Measurements from ENCODE around the gene ZDHHC3. TPM values are rescaled to one million over a fixed set of nuclear protein-coding genes. Genes with fewer than 3 reads are reported as not detected.

ZDHHC3 gene
- total RNA-seq, 5 donors from 2014 or later (not counting 1 experiment from before 2014, with no cell fraction given) = 38.8 to 53.9 (median 44.5) TPM

DNA sequence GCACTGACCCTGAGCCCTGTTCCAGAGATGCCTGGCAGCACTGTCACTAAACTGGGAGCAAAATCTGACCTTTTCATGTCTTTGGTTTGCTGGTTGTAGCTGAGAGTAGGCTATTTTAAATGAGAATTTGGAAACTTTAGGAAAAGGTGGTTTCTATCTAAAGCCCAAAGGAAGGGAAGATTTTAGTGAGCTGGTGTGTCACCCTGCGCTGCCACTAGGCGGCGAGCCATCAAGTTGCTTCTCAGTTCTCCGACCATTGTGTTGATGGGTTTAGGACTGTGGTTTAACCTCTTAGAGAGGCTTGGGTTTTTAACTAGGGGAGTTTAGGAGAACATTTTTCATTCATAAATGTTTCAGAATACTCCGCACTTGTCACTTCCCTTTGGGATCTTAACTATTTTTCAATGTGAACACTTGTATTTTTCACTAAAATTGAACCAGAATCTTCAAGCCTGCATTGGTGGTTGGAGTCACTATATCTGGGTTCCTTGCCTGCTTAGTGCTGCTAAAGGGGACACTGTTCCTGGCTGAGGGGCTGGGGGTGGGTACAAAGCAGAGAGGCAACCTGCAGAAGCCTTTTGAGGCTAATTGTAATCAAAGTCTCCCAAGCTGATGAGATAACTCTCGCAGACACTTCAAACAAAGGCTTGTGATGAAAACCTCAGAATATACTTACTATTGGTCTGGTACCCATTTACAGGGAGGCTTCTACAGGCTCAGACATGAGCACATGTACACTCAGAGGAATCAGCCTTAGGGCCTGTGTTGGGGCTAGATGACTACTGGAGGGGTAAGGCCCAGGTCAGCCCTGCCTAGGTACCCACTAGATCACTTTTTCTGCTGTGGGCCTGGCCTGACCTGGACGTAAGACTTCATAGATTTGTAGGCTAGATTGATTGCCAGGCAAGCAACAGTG lies 16.8 kb upstream of the ZDHHC3 start:
- Mint-ChIP-seq H3K27me3 (no peaks in the 10 kb centered on the region), H3K9me3 (no peaks in the 10 kb centered on the region), H3K27ac (peak overlapping the region; percentile 61 to 69), H3K4me1 (peaks cover 55 to 81% (median 76%) of the 10 kb centered on the region in 3 donors), H3K4me3 (peak overlapping the region in 1 of 3 donors; percentile 19), H3K36me3 (peaks cover 57% of the 10 kb centered on the region)
- ATAC-seq (replicated peaks in 1 of 4) (peak in 3 of 4 experiments; percentile 29 to 44 (median 31)), DNase-seq (peak in 7 of 35 experiments; percentile 6 to 42 (median 14))
- peaks cover 3 to 67% of the 10 kb centered on the region in 2 donors for H3K36me3 ChIP-seq (ENCODE audit: control insufficient read depth in 2 of 2, extremely low read depth in 1 of 2, insufficient read depth in 1 of 2, low read length in 1 of 2)
- H3K4me3 ChIP-seq (ENCODE audit: control insufficient read depth in 1 of 2, extremely low read depth in 1 of 2, low read length in 1 of 2) = no peak overlapping the region
- peaks cover 22 to 46% of the 10 kb centered on the region in 2 experiments for H3K4me1 ChIP-seq (ENCODE audit: control insufficient read depth in 1 of 2, extremely low read depth in 1 of 2, insufficient read depth in 2 of 2, low read length in 2 of 2)
- ChIA-PET POLR2A (interaction anchor here in 1 of 2 donors (0.6 kb wide), 1 partner anchor 1083 kb away, joined by 3 read pairs; no protein-coding TSS in a partner anchor), CTCF (interaction anchor here (1.0 to 1.4 kb wide), 4 partner anchors 10 to 18 kb away, joined by 3 read pairs; no protein-coding TSS in a partner anchor)
- H3K27me3 ChIP-seq (replicated peaks in 1 of 2; ENCODE audit: control insufficient read depth in 2 of 2, extremely low read depth in 1 of 2, insufficient read depth in 2 of 2, low read length in 1 of 2) = no peaks in the 10 kb centered on the region
- 86% methylated on average over 4 of the region's 7 CpGs for WGBS (ENCODE audit: insufficient coverage)
- no peaks in the 10 kb centered on the region for H3K9me3 ChIP-seq
- no peak overlapping the region for H3K27ac ChIP-seq (ENCODE audit: low read length)

DNA sequence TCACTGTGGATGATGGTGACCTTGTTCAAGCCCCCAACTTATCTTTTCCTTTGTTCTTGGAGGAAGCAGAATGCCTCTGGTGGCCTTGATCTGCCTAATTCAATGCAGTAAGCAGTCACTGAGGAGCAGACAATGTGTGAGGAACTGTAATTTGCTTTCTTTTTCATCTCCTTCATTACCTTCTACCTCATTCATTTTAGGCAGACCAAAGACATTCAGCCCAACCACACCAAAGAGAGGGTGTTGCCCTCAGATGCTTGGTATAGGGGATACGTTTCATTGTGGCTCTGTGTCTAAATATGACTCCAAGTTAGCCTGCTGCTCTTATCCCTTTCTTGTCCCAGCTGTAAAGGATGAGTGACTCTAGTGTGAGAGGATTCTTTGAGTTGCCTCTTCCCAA lies 15.4 kb upstream of the ZDHHC3 start:
- H3K27ac Mint-ChIP-seq = peak overlapping the region; percentile 53 to 78
- no peaks in the 10 kb centered on the region for H3K27me3 ChIP-seq (replicated peaks in 1 of 2; ENCODE audit: control insufficient read depth in 2 of 2, extremely low read depth in 1 of 2, insufficient read depth in 2 of 2, low read length in 1 of 2)
- no peaks in the 10 kb centered on the region for H3K9me3 ChIP-seq
- POLR2A ChIA-PET = interaction anchor here in 1 of 2 donors (0.5 kb wide), 1 partner anchor 11 kb away, joined by 3 read pairs; no protein-coding TSS in a partner anchor
- H3K4me3 ChIP-seq (ENCODE audit: control insufficient read depth in 1 of 2, extremely low read depth in 1 of 2, low read length in 1 of 2) = no peak overlapping the region
- peaks cover 3 to 55% of the 10 kb centered on the region in 2 donors for H3K36me3 ChIP-seq (ENCODE audit: control insufficient read depth in 2 of 2, extremely low read depth in 1 of 2, insufficient read depth in 1 of 2, low read length in 1 of 2)
- DNase-seq (peak in 1 of 35 experiments; percentile 24), ATAC-seq (replicated peaks in 1 of 4) (peak; percentile 52 to 85 (median 61))
- no CpG with 5 or more reads among the region's 1 CpG for WGBS (ENCODE audit: insufficient coverage)
- peaks cover 22 to 42% of the 10 kb centered on the region in 2 experiments for H3K4me1 ChIP-seq (ENCODE audit: control insufficient read depth in 1 of 2, extremely low read depth in 1 of 2, insufficient read depth in 2 of 2, low read length in 2 of 2)
- H3K36me3 Mint-ChIP-seq = peaks cover 48% of the 10 kb centered on the region
- CTCF ChIA-PET = interaction anchor here in 1 of 2 donors (1.1 kb wide), 1 partner anchor 8 kb away, joined by 3 read pairs; no protein-coding TSS in a partner anchor
- no peaks in the 10 kb centered on the region for H3K9me3 Mint-ChIP-seq
- H3K4me1 Mint-ChIP-seq = peaks cover 62 to 79% (median 78%) of the 10 kb centered on the region in 3 donors
- H3K4me3 Mint-ChIP-seq = peak overlapping the region in 1 of 3 donors; percentile 73
- H3K27me3 Mint-ChIP-seq = no peaks in the 10 kb centered on the region
- H3K27ac ChIP-seq (ENCODE audit: low read length) = no peak overlapping the region

GRCh38 chr3:44989636-44990373 lies 13.8 kb upstream of the ZDHHC3 start:
- Histone ChIP-seq H3K36me3 (ENCODE audit: control insufficient read depth in 2 of 2, extremely low read depth in 1 of 2, insufficient read depth in 1 of 2, low read length in 1 of 2) (peaks cover 7 to 47% of the 10 kb centered on the region in 2 donors), H3K4me3 (ENCODE audit: control insufficient read depth in 1 of 2, extremely low read depth in 1 of 2, low read length in 1 of 2) (no peak overlapping the region), H3K27me3 (replicated peaks in 1 of 2; ENCODE audit: control insufficient read depth in 2 of 2, extremely low read depth in 1 of 2, insufficient read depth in 2 of 2, low read length in 1 of 2) (no peaks in the 10 kb centered on the region), H3K4me1 (ENCODE audit: control insufficient read depth in 1 of 2, extremely low read depth in 1 of 2, insufficient read depth in 2 of 2, low read length in 2 of 2) (peaks cover 27 to 35% of the 10 kb centered on the region in 2 experiments), H3K27ac (ENCODE audit: low read length) (no peak overlapping the region), H3K9me3 (no peaks in the 10 kb centered on the region)
- Mint-ChIP-seq H3K27me3 (no peaks in the 10 kb centered on the region), H3K27ac (no peak overlapping the region), H3K36me3 (peaks cover 45% of the 10 kb centered on the region), H3K9me3 (no peaks in the 10 kb centered on the region), H3K4me3 (no peak overlapping the region), H3K4me1 (peaks cover 64 to 79% (median 76%) of the 10 kb centered on the region in 3 donors)
- CTCF ChIA-PET = interaction anchor here in 1 of 2 donors (0.6 kb wide), 1 partner anchor 925 kb away, joined by 3 read pairs; no protein-coding TSS in a partner anchor
- WGBS (ENCODE audit: insufficient coverage) = no CpG with 5 or more reads among the region's 1 CpG
- no peak for DNase-seq
- no peak for ATAC-seq (replicated peaks in 1 of 4)
- POLR2A ChIA-PET = no interaction called here

GRCh38 chr3:44989141-44989540 lies 13.2 kb upstream of the ZDHHC3 start:
- Histone ChIP-seq H3K4me1 (ENCODE audit: control insufficient read depth in 1 of 2, extremely low read depth in 1 of 2, insufficient read depth in 2 of 2, low read length in 2 of 2) (peaks cover 31 to 41% of the 10 kb centered on the region in 2 experiments), H3K9me3 (no peaks in the 10 kb centered on the region), H3K27me3 (replicated peaks in 1 of 2; ENCODE audit: control insufficient read depth in 2 of 2, extremely low read depth in 1 of 2, insufficient read depth in 2 of 2, low read length in 1 of 2) (no peaks in the 10 kb centered on the region), H3K4me3 (ENCODE audit: control insufficient read depth in 1 of 2, extremely low read depth in 1 of 2, low read length in 1 of 2) (no peak overlapping the region), H3K36me3 (ENCODE audit: control insufficient read depth in 2 of 2, extremely low read depth in 1 of 2, insufficient read depth in 1 of 2, low read length in 1 of 2) (peaks cover 7 to 44% of the 10 kb centered on the region in 2 donors), H3K27ac (ENCODE audit: low read length) (no peak overlapping the region)
- Mint-ChIP-seq H3K27me3 (no peaks in the 10 kb centered on the region), H3K4me1 (peaks cover 69 to 79% (median 77%) of the 10 kb centered on the region in 3 donors), H3K27ac (no peak overlapping the region), H3K9me3 (no peaks in the 10 kb centered on the region), H3K4me3 (no peak overlapping the region), H3K36me3 (peaks cover 41% of the 10 kb centered on the region)
- POLR2A ChIA-PET = interaction anchor here in 1 of 2 donors (0.6 kb wide), 1 partner anchor 876 kb away, joined by 4 read pairs; no protein-coding TSS in a partner anchor
- DNase-seq = no peak
- 96% methylated on average over 5 of the region's 8 CpGs for WGBS (ENCODE audit: insufficient coverage)
- no peak for ATAC-seq (replicated peaks in 1 of 4)
- CTCF ChIA-PET = no interaction called here

DNA sequence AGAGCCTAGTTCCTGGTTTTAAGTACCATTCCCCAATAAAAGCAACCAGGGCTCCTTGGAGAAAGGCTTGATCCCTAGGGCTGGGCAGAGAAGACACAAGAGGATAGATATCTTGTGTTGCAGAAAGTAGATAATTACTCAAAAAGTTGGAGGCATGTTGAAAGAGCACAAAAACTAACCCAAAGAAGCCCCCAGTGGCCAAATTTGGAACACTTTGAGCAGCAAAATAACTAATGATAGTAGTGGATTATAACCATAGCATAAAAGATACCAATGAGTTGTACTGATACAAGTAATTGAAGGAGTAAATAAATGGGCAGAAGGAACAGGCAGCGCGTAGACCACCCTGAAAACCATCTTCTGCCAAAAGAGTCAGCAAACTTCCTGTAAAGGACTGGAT lies 12.1 kb upstream of the ZDHHC3 start:
- peaks cover 76 to 83% (median 76%) of the 10 kb centered on the region in 3 donors for H3K4me1 Mint-ChIP-seq
- H3K4me3 Mint-ChIP-seq = no peak overlapping the region
- no peak overlapping the region for H3K27ac Mint-ChIP-seq
- H3K27me3 Mint-ChIP-seq = no peaks in the 10 kb centered on the region
- Histone ChIP-seq H3K27me3 (replicated peaks in 1 of 2; ENCODE audit: control insufficient read depth in 2 of 2, extremely low read depth in 1 of 2, insufficient read depth in 2 of 2, low read length in 1 of 2) (no peaks in the 10 kb centered on the region), H3K27ac (ENCODE audit: low read length) (no peak overlapping the region), H3K4me3 (ENCODE audit: control insufficient read depth in 1 of 2, extremely low read depth in 1 of 2, low read length in 1 of 2) (no peak overlapping the region), H3K9me3 (no peaks in the 10 kb centered on the region), H3K36me3 (ENCODE audit: control insufficient read depth in 2 of 2, extremely low read depth in 1 of 2, insufficient read depth in 1 of 2, low read length in 1 of 2) (peaks cover 7 to 39% of the 10 kb centered on the region in 2 donors), H3K4me1 (ENCODE audit: control insufficient read depth in 1 of 2, extremely low read depth in 1 of 2, insufficient read depth in 2 of 2, low read length in 2 of 2) (peaks cover 42 to 45% of the 10 kb centered on the region in 2 experiments)
- no CpG with 5 or more reads among the region's 2 CpGs for WGBS (ENCODE audit: insufficient coverage)
- CTCF ChIA-PET = interaction anchor here (0.6 to 1.0 kb wide), 2 partner anchors 11 to 78 kb away, joined by 3 read pairs; no protein-coding TSS in a partner anchor
- POLR2A ChIA-PET = no interaction called here
- peaks cover 38% of the 10 kb centered on the region for H3K36me3 Mint-ChIP-seq
- no peak for ATAC-seq (replicated peaks in 1 of 4)
- no peaks in the 10 kb centered on the region for H3K9me3 Mint-ChIP-seq
- DNase-seq = peak in 1 of 35 experiments; percentile 35

All from T-cell (primary cell).